ENCODE measurements around the gene FRMPD1.

The FRMPD1 gene

DNA sequence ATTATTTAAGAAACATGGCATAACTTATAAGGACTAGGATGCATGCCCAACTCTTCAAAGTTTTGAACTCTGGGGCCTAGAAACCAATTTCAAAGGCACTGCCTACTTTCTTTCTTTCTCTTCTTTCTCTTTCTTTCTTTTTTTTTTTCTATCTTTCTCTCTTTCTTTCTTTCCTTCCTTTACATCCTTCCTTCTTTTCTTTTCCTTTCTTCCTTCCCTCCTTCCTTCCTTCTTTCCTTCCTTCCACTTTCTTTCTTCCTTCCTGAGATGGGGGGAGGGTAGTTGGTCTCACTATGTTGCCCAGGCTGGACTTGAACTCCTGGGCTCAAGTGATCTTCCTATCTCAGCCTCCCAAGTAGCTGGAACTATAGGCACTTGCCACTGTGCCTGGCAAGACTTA lies 42.5 kb upstream of the FRMPD1 start:
- ATAC-seq: no peak
- TF ChIP-seq ISL1 (CRISPR knock-in tag; IDR thresholded peaks at IDR 0.05) (no peak), ESRRG (CRISPR knock-in tag; IDR thresholded peaks at IDR 0.05) (no peak), ZNF8 (CRISPR knock-in tag; IDR thresholded peaks at IDR 0.05) (no peak), OSR1 (CRISPR knock-in tag; IDR thresholded peaks at IDR 0.05) (no peak), GLIS3 (CRISPR knock-in tag; IDR thresholded peaks at IDR 0.05) (no peak), ARNTL (CRISPR knock-in tag; IDR thresholded peaks at IDR 0.05; ENCODE audit: borderline replicate concordance, low read depth) (no peak)
- TF ChIP-seq, protein P1, sequence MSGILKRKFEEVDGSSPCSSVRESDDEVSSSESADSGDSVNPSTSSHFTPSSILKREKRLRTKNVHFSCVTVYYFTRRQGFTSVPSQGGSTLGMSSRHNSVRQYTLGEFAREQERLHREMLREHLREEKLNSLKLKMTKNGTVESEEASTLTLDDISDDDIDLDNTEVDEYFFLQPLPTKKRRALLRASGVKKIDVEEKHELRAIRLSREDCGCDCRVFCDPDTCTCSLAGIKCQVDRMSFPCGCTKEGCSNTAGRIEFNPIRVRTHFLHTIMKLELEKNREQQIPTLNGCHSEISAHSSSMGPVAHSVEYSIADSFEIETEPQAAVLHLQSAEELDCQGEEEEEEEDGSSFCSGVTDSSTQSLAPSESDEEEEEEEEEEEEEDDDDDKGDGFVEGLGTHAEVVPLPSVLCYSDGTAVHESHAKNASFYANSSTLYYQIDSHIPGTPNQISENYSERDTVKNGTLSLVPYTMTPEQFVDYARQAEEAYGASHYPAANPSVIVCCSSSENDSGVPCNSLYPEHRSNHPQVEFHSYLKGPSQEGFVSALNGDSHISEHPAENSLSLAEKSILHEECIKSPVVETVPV (CRISPR knock-in tag; IDR thresholded peaks at IDR 0.05): no peak
- TF ChIP-seq, protein P2, sequence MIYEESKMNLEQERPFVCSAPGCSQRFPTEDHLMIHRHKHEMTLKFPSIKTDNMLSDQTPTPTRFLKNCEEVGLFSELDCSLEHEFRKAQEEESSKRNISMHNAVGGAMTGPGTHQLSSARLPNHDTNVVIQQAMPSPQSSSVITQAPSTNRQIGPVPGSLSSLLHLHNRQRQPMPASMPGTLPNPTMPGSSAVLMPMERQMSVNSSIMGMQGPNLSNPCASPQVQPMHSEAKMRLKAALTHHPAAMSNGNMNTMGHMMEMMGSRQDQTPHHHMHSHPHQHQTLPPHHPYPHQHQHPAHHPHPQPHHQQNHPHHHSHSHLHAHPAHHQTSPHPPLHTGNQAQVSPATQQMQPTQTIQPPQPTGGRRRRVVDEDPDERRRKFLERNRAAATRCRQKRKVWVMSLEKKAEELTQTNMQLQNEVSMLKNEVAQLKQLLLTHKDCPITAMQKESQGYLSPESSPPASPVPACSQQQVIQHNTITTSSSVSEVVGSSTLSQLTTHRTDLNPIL (CRISPR knock-in tag; IDR thresholded peaks at IDR 0.05; ENCODE audit: low read depth): no peak
- TF ChIP-seq, protein P3, sequence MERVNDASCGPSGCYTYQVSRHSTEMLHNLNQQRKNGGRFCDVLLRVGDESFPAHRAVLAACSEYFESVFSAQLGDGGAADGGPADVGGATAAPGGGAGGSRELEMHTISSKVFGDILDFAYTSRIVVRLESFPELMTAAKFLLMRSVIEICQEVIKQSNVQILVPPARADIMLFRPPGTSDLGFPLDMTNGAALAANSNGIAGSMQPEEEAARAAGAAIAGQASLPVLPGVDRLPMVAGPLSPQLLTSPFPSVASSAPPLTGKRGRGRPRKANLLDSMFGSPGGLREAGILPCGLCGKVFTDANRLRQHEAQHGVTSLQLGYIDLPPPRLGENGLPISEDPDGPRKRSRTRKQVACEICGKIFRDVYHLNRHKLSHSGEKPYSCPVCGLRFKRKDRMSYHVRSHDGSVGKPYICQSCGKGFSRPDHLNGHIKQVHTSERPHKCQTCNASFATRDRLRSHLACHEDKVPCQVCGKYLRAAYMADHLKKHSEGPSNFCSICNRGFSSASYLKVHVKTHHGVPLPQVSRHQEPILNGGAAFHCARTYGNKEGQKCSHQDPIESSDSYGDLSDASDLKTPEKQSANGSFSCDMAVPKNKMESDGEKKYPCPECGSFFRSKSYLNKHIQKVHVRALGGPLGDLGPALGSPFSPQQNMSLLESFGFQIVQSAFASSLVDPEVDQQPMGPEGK (CRISPR knock-in tag; IDR thresholded peaks at IDR 0.05; ENCODE audit: borderline replicate concordance): no peak

DNA sequence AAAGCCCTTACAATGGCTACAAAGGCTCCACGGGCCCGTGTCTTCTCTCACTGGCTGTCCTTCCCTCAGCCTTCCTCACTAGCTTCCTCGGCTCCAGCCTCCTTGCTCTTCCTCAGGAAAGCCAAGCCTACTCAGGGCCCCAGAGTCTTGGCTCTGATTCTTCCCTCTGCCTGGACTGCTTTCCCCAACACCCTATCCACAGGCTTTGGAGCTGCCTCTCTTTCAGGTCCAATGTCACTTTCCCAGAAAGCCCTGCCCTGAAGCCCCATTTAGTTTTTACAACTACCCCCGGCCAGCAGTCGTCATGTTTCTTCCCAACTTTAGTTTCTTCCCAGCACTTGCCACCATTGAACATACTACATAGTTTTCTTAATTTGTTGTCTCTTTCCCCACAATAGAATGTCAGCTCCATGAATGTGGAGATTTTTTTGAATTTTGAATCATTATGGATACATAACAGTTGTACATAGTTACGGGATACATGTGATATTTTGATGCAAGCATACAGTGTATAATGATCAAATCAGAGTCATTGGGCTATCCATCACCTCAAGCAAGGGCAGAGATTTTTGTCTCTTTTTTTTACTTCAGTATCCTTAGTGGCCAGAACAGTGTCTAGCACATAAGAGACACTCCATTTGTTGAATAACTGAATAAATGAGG lies 40.9 kb upstream of the FRMPD1 start:
- no peak for TF ChIP-seq ZNF8 (CRISPR knock-in tag; IDR thresholded peaks at IDR 0.05)
- TF ChIP-seq ZNF565 (CRISPR knock-in tag; conservative IDR thresholded peaks at IDR 0.05; ENCODE audit: low read depth): no peak
- TF ChIP-seq ESRRG (CRISPR knock-in tag; IDR thresholded peaks at IDR 0.05): no peak
- TF ChIP-seq, protein P2 (CRISPR knock-in tag; IDR thresholded peaks at IDR 0.05; ENCODE audit: low read depth): no peak
- no peak for TF ChIP-seq SNAI2 (CRISPR knock-in tag; IDR thresholded peaks at IDR 0.05)
- TF ChIP-seq, protein P3 (CRISPR knock-in tag; IDR thresholded peaks at IDR 0.05; ENCODE audit: borderline replicate concordance): no peak
- TF ChIP-seq ISL1 (CRISPR knock-in tag; IDR thresholded peaks at IDR 0.05): no peak
- no peak for TF ChIP-seq ZFP3 (CRISPR knock-in tag; IDR thresholded peaks at IDR 0.05)
- ATAC-seq: no peak

DNA sequence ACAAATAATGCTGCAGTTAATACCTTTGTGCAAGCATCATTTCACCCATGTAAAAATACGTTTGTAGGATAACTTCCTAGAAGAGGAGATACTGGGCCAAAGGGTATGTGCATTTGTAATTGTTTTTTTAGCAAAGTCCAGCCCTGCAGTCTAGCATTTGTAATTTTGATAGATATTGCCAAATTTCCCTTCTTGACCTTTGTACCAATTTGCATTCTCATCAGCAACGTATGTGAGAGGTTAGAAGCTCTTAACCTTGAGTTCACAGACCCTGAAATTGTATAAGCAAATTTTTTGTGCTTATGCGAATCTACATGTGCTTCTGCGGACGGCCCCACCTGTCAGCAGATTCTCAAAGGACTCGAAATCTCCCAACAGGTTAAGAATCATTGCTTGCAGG lies 39.7 kb upstream of the FRMPD1 start:
- TF ChIP-seq ZFP30 (CRISPR knock-in tag; IDR thresholded peaks at IDR 0.05): no peak
- no peak for TF ChIP-seq TOX (CRISPR knock-in tag; IDR thresholded peaks at IDR 0.05; ENCODE audit: borderline replicate concordance)
- TF ChIP-seq BACH2 (CRISPR knock-in tag; IDR thresholded peaks at IDR 0.05; ENCODE audit: borderline replicate concordance): no peak
- TF ChIP-seq ZC3H10 (CRISPR knock-in tag; IDR thresholded peaks at IDR 0.05): no peak
- no peak for TF ChIP-seq ISL1 (CRISPR knock-in tag; IDR thresholded peaks at IDR 0.05)
- TF ChIP-seq, protein P4, sequence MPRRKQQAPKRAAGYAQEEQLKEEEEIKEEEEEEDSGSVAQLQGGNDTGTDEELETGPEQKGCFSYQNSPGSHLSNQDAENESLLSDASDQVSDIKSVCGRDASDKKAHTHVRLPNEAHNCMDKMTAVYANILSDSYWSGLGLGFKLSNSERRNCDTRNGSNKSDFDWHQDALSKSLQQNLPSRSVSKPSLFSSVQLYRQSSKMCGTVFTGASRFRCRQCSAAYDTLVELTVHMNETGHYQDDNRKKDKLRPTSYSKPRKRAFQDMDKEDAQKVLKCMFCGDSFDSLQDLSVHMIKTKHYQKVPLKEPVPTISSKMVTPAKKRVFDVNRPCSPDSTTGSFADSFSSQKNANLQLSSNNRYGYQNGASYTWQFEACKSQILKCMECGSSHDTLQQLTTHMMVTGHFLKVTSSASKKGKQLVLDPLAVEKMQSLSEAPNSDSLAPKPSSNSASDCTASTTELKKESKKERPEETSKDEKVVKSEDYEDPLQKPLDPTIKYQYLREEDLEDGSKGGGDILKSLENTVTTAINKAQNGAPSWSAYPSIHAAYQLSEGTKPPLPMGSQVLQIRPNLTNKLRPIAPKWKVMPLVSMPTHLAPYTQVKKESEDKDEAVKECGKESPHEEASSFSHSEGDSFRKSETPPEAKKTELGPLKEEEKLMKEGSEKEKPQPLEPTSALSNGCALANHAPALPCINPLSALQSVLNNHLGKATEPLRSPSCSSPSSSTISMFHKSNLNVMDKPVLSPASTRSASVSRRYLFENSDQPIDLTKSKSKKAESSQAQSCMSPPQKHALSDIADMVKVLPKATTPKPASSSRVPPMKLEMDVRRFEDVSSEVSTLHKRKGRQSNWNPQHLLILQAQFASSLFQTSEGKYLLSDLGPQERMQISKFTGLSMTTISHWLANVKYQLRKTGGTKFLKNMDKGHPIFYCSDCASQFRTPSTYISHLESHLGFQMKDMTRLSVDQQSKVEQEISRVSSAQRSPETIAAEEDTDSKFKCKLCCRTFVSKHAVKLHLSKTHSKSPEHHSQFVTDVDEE (CRISPR knock-in tag; IDR thresholded peaks at IDR 0.05): no peak
- TF ChIP-seq, protein P5, sequence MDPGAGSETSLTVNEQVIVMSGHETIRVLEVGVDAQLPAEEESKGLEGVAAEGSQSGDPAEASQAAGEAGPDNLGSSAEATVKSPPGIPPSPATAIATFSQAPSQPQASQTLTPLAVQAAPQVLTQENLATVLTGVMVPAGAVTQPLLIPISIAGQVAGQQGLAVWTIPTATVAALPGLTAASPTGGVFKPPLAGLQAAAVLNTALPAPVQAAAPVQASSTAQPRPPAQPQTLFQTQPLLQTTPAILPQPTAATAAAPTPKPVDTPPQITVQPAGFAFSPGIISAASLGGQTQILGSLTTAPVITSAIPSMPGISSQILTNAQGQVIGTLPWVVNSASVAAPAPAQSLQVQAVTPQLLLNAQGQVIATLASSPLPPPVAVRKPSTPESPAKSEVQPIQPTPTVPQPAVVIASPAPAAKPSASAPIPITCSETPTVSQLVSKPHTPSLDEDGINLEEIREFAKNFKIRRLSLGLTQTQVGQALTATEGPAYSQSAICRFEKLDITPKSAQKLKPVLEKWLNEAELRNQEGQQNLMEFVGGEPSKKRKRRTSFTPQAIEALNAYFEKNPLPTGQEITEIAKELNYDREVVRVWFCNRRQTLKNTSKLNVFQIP (CRISPR knock-in tag; IDR thresholded peaks at IDR 0.05; ENCODE audit: borderline replicate concordance, low read depth): no peak
- TF ChIP-seq, protein P2 (CRISPR knock-in tag; IDR thresholded peaks at IDR 0.05; ENCODE audit: low read depth): no peak
- no peak for TF ChIP-seq ARNTL (CRISPR knock-in tag; IDR thresholded peaks at IDR 0.05; ENCODE audit: borderline replicate concordance, low read depth)
- no peak for ATAC-seq

All from SK-N-SH treated with all-trans-retinoic acid at 6 μM for 48 hours (cell line).